Subcutaneous adipose tissue (tissue), 4 donors: Measurements from ENCODE around the gene TGIF1. TPM values are rescaled to one million over a fixed set of nuclear protein-coding genes. Genes with fewer than 3 reads are reported as not detected.

ENCODE experiments used
- CTCF ChIP-seq: fragments of 450-650 bp; IDR thresholded peaks from one replicate; pipeline ENCODE4 v1.5.1; 2016; ENCODE audit warnings: low read depth, mild to moderate bottlenecking, control low read depth, antibody characterized with exemption, moderate library complexity
- total RNA-seq, 4 donors: library from RNA; depleted of rRNA; stranded (reverse); fragments of >200 nt; gene quantifications; one replicate each; pipeline ENCODE4 v1.1.0, GENCODE V29; 2016

TGIF1 gene
- total RNA-seq, 4 donors from 2014 or later = 40.6 to 80.2 (median 62.3) TPM

DNA sequence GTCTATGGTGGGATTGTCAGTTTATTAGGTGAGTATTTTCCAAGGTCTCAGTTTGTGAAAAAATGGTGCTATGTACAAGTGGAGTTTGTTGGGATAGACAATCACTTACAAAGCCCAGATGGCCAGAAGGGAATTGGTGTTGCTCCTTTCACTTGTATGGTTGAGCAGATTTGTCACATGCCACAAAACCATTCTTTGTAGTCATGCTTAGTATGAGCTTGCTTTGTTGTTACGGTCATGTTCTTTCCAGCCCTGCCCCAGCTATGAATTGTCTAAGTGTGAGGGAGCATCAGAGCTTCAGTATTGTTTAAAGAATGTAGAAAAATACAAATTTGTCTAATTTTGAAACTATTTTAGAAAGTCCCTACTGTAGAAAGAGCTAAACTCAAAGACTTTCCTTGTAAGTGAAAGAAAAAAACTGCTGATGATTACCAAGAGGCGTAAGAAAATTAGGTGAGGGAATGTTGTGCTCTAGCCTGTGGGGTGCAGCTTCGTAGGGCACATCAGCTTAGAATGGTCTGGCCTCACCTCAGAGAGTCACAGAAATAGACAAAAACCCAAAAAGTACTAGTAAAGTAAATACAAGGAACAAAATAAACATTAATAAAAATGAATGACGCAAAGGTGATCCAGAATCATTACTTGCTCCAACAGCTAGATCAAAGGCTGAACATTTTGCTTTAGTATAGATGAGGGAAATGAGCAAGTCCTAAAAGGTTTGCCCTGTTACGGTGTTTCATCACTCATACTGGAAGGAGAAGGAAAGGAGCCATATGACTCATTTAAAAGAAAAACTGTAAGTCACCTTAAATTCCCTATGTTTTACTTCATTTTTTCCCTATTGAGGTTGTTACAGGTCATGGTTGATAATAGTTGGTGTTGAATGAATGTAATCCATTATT is 9.2 kb downstream of the TGIF1 start:
- TF ChIP-seq CTCF = no peak

DNA sequence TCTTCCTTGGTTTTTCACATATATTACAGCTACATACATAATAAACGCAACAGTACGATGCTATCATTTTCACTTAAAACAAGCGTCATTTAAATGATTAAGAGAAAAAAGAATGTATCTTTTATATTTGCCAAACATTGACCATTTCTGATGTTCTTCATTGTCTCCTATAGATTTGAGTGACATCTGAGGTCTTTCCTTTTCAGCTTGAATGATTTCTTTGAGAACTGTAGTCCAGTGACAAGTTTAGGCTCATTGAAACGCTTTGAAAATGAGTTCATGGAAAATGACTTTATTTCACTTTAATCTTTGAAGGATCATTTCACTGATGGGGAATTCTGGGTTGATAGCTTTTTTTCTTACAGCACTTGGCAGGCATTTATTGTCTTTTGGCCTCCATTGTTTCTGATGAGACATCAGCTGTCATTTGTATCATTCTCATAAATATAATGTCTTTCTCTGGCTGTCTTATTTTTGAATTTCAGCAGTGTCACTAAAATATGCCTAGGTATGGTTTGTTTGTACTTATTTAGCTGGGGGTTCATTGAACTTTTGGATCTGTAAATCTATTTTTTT is 10.9 kb downstream of the TGIF1 start:
- TF ChIP-seq CTCF = no peak

- TF ChIP-seq CTCF = no peak
Measured at GRCh38 chr18:3461704-3462103, 11.7 kb downstream of the TGIF1 start.

GRCh38 chr18:3463051-3463450 is 13.1 kb downstream of the TGIF1 start:
- TF ChIP-seq CTCF = no peak

- no peak for TF ChIP-seq CTCF
Measured at GRCh38 chr18:3466045-3466444, 16.1 kb downstream of the TGIF1 start.

- TF ChIP-seq CTCF = no peak
Measured at GRCh38 chr18:3466872-3467271, 16.9 kb downstream of the TGIF1 start.

DNA sequence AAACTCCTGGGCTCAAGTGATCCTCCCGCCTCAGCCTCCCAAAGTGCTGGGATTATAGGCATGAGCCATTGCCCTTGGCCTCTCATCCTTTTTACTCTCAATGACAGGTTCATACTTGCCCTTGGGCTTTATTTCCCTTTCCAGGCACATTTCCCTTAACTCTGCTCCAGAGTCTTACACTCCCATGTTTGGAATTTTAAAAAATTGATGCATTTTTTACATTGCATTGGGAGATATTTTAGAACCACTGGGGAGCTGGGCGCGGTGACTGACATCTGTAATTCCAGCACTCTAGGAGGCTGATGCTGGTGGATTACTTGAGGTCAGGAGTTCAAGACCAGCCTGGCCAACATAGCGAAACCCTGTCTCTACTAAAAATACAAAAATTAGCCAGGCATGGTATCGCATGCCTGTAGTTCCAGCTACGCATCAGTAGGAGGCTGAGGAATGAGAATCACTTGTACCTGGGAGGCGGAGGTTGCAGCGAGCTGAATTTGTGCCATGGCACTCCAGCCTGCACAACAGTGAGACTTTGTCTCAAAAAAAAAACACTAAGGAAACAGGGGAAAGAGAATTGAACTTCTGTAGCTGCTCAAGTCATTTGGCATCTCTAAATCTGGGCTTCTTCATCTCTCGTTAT is 18.2 kb downstream of the TGIF1 start:
- no peak for TF ChIP-seq CTCF
